ENCODE data around the gene SLC5A6. TPM values are rescaled to one million over a fixed set of nuclear protein-coding genes. Genes with fewer than 3 reads are reported as not detected.

Gene SLC5A6
- total RNA-seq, 1 experiment from 2014 or later = 49.0 TPM

DNA sequence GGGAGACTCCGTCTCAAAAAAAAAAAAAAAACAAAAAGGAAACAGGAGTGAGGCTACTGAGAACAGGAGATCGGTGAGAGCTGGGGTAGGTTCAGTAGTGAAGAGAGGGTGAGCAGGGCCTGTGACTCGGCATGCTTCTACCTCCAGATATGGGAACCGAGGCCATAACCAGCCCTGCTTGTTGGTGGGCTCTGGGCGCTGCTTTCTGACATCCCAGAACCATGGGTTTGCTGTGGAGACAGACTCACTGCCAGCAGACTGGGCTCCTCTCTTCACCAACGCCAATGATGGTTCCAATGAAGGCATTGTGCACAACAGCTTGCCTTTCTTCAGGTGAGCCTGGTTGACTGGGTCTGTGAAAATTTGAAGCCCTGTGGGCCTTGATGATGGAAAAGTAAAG lies 11.3 kb upstream of the SLC5A6 start:
- no peak overlapping the region for H2AFZ ChIP-seq
- H4K20me1 ChIP-seq (ENCODE audit: insufficient read depth) = no peaks in the 10 kb centered on the region
- H3K9me3 ChIP-seq (ENCODE audit: insufficient read depth, low read depth) = no peaks in the 10 kb centered on the region
- H3K36me3 ChIP-seq (ENCODE audit: low read depth) = peaks cover 34% of the 10 kb centered on the region
- H3F3A ChIP-seq (ENCODE audit: insufficient read depth, low read depth) = no peaks in the 10 kb centered on the region; the same call in 1 of the 2 replicates
- no peak overlapping the region for H3K27ac ChIP-seq
- no peak for DNase-seq
- intact Hi-C loops (cut with micrococcal nuclease; ENCODE audit: unreplicated experiment) = no loop called here
- no peak overlapping the region for H3K4me3 ChIP-seq
- no TSS peak for BruUV-seq (replicated peaks)
- peaks cover 14% of the 10 kb centered on the region for H3K79me2 ChIP-seq (ENCODE audit: low read depth)
- TF ChIP-seq, protein P1, sequence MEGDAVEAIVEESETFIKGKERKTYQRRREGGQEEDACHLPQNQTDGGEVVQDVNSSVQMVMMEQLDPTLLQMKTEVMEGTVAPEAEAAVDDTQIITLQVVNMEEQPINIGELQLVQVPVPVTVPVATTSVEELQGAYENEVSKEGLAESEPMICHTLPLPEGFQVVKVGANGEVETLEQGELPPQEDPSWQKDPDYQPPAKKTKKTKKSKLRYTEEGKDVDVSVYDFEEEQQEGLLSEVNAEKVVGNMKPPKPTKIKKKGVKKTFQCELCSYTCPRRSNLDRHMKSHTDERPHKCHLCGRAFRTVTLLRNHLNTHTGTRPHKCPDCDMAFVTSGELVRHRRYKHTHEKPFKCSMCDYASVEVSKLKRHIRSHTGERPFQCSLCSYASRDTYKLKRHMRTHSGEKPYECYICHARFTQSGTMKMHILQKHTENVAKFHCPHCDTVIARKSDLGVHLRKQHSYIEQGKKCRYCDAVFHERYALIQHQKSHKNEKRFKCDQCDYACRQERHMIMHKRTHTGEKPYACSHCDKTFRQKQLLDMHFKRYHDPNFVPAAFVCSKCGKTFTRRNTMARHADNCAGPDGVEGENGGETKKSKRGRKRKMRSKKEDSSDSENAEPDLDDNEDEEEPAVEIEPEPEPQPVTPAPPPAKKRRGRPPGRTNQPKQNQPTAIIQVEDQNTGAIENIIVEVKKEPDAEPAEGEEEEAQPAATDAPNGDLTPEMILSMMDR (conservative IDR thresholded peaks at IDR 0.05) = no peak
- no peak for TF ChIP-seq EZH2 (IDR thresholded peaks at IDR 0.05; ENCODE audit: low read depth)
- H3K4me1 ChIP-seq (replicated peaks; ENCODE audit: insufficient read depth) = peaks cover 5% of the 10 kb centered on the region
- ChIA-PET POLR2A (ENCODE audit: unreplicated experiment) (no interaction called here), CTCF (no interaction called here)
- H3K27me3 ChIP-seq (ENCODE audit: insufficient read depth, low read depth) = no peaks in the 10 kb centered on the region
- H3K9me2 ChIP-seq (ENCODE audit: insufficient read depth) = no peaks in the 10 kb centered on the region
- H3K4me2 ChIP-seq = no peak overlapping the region

DNA sequence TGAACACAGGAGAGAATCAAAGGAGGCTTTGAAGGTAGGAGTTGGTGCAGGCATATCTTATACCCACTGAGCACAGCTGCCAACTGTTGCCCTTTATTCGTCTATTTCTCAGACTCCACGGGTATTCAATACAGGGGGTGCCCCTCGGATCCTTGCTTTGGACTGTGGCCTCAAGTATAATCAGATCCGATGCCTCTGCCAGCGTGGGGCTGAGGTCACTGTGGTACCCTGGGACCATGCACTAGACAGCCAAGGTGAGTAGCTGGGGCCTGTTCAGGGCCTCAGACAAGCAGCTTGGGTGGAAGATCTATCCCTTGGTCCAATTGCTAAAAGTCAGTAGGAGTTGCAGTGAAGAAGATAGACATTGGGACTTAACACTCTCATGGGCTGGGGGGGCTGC lies 10.3 kb upstream of the SLC5A6 start:
- H3K9me3 ChIP-seq (ENCODE audit: insufficient read depth, low read depth) = no peaks in the 10 kb centered on the region
- H3K4me1 ChIP-seq (replicated peaks; ENCODE audit: insufficient read depth) = peaks cover 10% of the 10 kb centered on the region
- H2AFZ ChIP-seq = no peak overlapping the region
- DNase-seq = no peak
- H3F3A ChIP-seq (ENCODE audit: insufficient read depth, low read depth) = no peaks in the 10 kb centered on the region; the same call in 1 of the 2 replicates
- H3K4me2 ChIP-seq = no peak overlapping the region
- H4K20me1 ChIP-seq (ENCODE audit: insufficient read depth) = no peaks in the 10 kb centered on the region
- TF ChIP-seq, protein P1 (conservative IDR thresholded peaks at IDR 0.05) = no peak
- no peak for TF ChIP-seq EZH2 (IDR thresholded peaks at IDR 0.05; ENCODE audit: low read depth)
- H3K79me2 ChIP-seq (ENCODE audit: low read depth) = peaks cover 24% of the 10 kb centered on the region
- intact Hi-C loops (cut with micrococcal nuclease; ENCODE audit: unreplicated experiment) = no loop called here
- no TSS peak for BruUV-seq (replicated peaks)
- H3K4me3 ChIP-seq = no peak overlapping the region
- H3K27ac ChIP-seq = no peak overlapping the region
- peaks cover 25% of the 10 kb centered on the region for H3K36me3 ChIP-seq (ENCODE audit: low read depth)
- POLR2A ChIA-PET (ENCODE audit: unreplicated experiment) = no interaction called here
- no peaks in the 10 kb centered on the region for H3K9me2 ChIP-seq (ENCODE audit: insufficient read depth)
- no peaks in the 10 kb centered on the region for H3K27me3 ChIP-seq (ENCODE audit: insufficient read depth, low read depth)
- CTCF ChIA-PET = no interaction called here

DNA sequence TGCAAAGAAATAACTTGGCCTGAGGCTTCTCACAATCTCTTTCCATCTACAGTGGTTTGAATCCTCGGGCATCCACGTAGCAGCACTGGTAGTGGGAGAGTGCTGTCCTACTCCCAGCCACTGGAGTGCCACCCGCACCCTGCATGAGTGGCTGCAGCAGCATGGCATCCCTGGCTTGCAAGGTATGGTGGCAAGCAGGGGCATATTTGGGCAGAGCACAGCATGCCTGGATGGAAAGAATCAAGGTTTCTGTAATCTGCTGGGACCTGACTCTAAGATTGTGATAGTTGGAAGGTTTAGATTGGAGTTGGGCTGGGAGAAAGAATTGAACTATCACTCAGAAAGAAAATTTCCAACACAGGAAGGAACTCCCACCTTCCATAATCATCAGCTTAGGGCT lies 9.1 kb upstream of the SLC5A6 start:
- H4K20me1 ChIP-seq (ENCODE audit: insufficient read depth) = no peaks in the 10 kb centered on the region
- intact Hi-C loops (cut with micrococcal nuclease; ENCODE audit: unreplicated experiment) = no loop called here
- H3K9me2 ChIP-seq (ENCODE audit: insufficient read depth) = no peaks in the 10 kb centered on the region
- H3K9me3 ChIP-seq (ENCODE audit: insufficient read depth, low read depth) = no peaks in the 10 kb centered on the region
- no peak overlapping the region for H3K4me3 ChIP-seq
- H3K4me2 ChIP-seq = no peak overlapping the region
- H3F3A ChIP-seq (ENCODE audit: insufficient read depth, low read depth) = peaks cover 8% of the 10 kb centered on the region
- H3K27me3 ChIP-seq (ENCODE audit: insufficient read depth, low read depth) = no peaks in the 10 kb centered on the region
- CTCF ChIA-PET = no interaction called here
- POLR2A ChIA-PET (ENCODE audit: unreplicated experiment) = no interaction called here
- H3K36me3 ChIP-seq (ENCODE audit: low read depth) = peaks cover 23% of the 10 kb centered on the region
- H3K4me1 ChIP-seq (replicated peaks; ENCODE audit: insufficient read depth) = peaks cover 13% of the 10 kb centered on the region
- no peak overlapping the region for H2AFZ ChIP-seq
- BruUV-seq (replicated peaks) = no TSS peak
- H3K27ac ChIP-seq = no peak overlapping the region
- TF ChIP-seq, protein P1 (conservative IDR thresholded peaks at IDR 0.05) = no peak
- TF ChIP-seq EZH2 (IDR thresholded peaks at IDR 0.05; ENCODE audit: low read depth) = no peak
- DNase-seq = no peak
- H3K79me2 ChIP-seq (ENCODE audit: low read depth) = peaks cover 24% of the 10 kb centered on the region
